DND-41 (cell line): ENCODE results near the gene LRP2BP.

ENCODE experiments used
- ATAC-seq: fragments of 200-7000 bp; cut with Tn5 transposase; 3 replicates; pipeline ENCODE4 v1.9.1; 2021; ENCODE audit warnings: low read depth; ENCODE audit not compliant: insufficient read depth
- DNase-seq: peaks from one replicate; pipeline ENCODE4 v3.0.0-alpha.2; 2020
- H2AFZ ChIP-seq: 2 replicates; pipeline ENCODE4 v1.6.0; 2012; ENCODE audit warnings: low read depth, low read length
- H3K27ac ChIP-seq: 2 replicates; pipeline ENCODE4 v1.5.1; 2012; ENCODE audit warnings: low read length, inconsistent platforms
- H3K27me3 ChIP-seq: fragments of 200-600 bp; sonication (generic); 2 replicates; pipeline ENCODE4 v1.6.0; 2012; ENCODE audit warnings: low read length, mild to moderate bottlenecking, inconsistent platforms; ENCODE audit not compliant: insufficient read depth, poor library complexity
- H3K36me3 ChIP-seq: 2 replicates; pipeline ENCODE4 v1.5.1; 2012; ENCODE audit warnings: low read length, inconsistent platforms; ENCODE audit not compliant: insufficient read depth
- H3K4me1 ChIP-seq: 2 replicates; pipeline ENCODE4 v1.5.1; 2012; ENCODE audit warnings: mild to moderate bottlenecking, low read length; ENCODE audit not compliant: insufficient read depth
- H3K4me2 ChIP-seq: 2 replicates; pipeline ENCODE4 v1.6.0; 2012; ENCODE audit warnings: mild to moderate bottlenecking, moderate library complexity, low read length, inconsistent platforms; ENCODE audit not compliant: insufficient read depth
- H3K4me3 ChIP-seq, 2 experiments: fragments of 200-600 bp in 1 of 2; shearing (Covaris generic) in 1 of 2; 2 replicates each; pipeline ENCODE4 v1.5.1; 2012 to 2016; ENCODE audit warnings: inconsistent platforms in 2 of 2, low read length in 2 of 2, mild to moderate bottlenecking in 2 of 2, low read depth in 1 of 2, moderate library complexity in 1 of 2
- H3K79me2 ChIP-seq: 2 replicates; pipeline ENCODE4 v1.6.0; 2012; ENCODE audit warnings: low read length, inconsistent platforms; ENCODE audit not compliant: insufficient read depth
- H3K9ac ChIP-seq: 2 replicates; pipeline ENCODE4 v1.6.0; 2012; ENCODE audit warnings: low read depth, mild to moderate bottlenecking, inconsistent platforms, low read length, moderate library complexity
- H3K9me3 ChIP-seq: 2 replicates; pipeline ENCODE4 v1.5.1; 2012; ENCODE audit warnings: low read length, moderate library complexity, mild to moderate bottlenecking, inconsistent platforms; ENCODE audit not compliant: insufficient read depth, severe bottlenecking
- H4K20me1 ChIP-seq: 2 replicates; pipeline ENCODE4 v1.6.0; 2012; ENCODE audit warnings: low read length; ENCODE audit not compliant: insufficient read depth
- EZH2 ChIP-seq: IDR thresholded peaks from 3 replicates; pipeline ENCODE4 v1.6.1; 2012; ENCODE audit warnings: borderline replicate concordance, low read depth, mild to moderate bottlenecking, moderate library complexity, low read length, inconsistent platforms; ENCODE audit not compliant: severe bottlenecking
- TF ChIP-seq, protein P1 (sequence below): IDR thresholded peaks from 2 replicates; pipeline ENCODE4 v1.5.1; 2012; ENCODE audit warnings: borderline replicate concordance, low read length, moderate library complexity, mild to moderate bottlenecking; ENCODE audit not compliant: poor library complexity, severe bottlenecking; ENCODE audit errors: extremely low read depth

Gene LRP2BP

DNA sequence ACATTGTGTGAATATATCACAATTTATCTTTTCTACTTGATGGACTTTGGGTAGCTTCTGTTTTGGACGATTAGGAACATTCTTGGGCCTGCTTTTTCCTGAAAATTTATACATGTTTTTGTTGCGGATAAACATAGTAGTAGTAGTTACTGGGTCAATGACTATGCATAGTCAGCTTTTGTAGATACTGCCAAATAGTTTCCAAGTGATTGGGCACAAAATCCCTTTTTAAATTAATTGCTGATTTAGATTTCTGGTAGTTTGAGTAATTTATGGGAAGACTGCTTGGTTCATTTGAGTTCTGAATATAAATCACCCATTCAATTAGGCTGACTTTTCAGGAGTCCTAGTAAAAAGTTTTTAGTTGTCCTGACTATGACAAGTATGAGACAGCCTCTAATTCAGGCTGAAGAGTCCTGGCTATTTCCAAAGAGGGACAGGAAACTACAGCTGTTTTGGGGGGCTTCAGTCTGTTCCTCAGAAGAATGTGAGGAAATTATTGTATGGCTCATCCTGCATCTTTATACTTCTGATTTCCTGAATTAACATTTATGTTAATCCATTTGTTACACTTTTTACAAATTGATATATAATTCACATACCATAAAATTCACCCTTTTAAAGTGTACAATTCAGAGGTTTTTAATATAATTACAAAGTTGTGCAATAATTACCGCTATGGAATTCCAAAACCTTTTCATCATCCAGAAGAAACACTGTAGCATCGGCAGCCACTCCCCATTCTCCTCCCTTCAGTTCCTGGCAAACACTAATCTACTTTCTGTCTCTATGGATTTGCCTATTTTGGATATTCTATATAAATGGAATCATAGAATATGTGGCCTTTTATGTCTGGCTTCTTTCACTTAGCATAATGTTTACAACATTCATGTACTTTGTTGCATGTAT is 14.2 kb downstream of the LRP2BP start:
- DNase-seq: no peak
- H3K27me3 ChIP-seq: peaks cover 3% of the 10 kb centered on the region
- no peak overlapping the region for H3K4me3 ChIP-seq
- no peaks in the 10 kb centered on the region for H4K20me1 ChIP-seq
- no peaks in the 10 kb centered on the region for H3K79me2 ChIP-seq
- no peaks in the 10 kb centered on the region for H3K9me3 ChIP-seq
- H3K36me3 ChIP-seq: no peaks in the 10 kb centered on the region
- no peak overlapping the region for H2AFZ ChIP-seq
- H3K4me1 ChIP-seq: no peaks in the 10 kb centered on the region
- ATAC-seq: no peak
- H3K4me2 ChIP-seq: no peak overlapping the region
- no peak overlapping the region for H3K9ac ChIP-seq
- TF ChIP-seq, protein P1, sequence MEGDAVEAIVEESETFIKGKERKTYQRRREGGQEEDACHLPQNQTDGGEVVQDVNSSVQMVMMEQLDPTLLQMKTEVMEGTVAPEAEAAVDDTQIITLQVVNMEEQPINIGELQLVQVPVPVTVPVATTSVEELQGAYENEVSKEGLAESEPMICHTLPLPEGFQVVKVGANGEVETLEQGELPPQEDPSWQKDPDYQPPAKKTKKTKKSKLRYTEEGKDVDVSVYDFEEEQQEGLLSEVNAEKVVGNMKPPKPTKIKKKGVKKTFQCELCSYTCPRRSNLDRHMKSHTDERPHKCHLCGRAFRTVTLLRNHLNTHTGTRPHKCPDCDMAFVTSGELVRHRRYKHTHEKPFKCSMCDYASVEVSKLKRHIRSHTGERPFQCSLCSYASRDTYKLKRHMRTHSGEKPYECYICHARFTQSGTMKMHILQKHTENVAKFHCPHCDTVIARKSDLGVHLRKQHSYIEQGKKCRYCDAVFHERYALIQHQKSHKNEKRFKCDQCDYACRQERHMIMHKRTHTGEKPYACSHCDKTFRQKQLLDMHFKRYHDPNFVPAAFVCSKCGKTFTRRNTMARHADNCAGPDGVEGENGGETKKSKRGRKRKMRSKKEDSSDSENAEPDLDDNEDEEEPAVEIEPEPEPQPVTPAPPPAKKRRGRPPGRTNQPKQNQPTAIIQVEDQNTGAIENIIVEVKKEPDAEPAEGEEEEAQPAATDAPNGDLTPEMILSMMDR: no peak
- no peak for TF ChIP-seq EZH2
- no peak overlapping the region for H3K27ac ChIP-seq

DNA sequence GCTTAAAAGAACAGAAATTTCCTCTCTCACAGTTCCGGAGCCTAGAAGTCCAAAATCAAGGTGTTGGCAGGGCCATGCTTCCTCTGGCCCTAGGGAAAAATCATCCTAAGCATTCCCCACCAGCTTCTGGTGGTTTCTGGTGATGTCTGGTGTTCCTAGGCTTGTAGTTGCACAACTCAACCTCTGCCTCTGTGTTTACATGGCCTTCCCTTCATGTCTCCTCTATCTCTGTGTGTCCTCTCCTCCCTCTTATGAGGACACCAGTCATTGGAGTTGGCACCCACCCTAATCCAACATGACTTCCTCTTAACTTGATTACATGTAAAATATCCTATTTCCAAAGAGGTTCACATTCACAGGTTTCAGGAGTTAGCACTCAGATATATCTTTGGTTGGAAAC is 15.4 kb downstream of the LRP2BP start:
- no peak for ATAC-seq
- H3K4me1 ChIP-seq: no peaks in the 10 kb centered on the region
- DNase-seq: no peak

DNA sequence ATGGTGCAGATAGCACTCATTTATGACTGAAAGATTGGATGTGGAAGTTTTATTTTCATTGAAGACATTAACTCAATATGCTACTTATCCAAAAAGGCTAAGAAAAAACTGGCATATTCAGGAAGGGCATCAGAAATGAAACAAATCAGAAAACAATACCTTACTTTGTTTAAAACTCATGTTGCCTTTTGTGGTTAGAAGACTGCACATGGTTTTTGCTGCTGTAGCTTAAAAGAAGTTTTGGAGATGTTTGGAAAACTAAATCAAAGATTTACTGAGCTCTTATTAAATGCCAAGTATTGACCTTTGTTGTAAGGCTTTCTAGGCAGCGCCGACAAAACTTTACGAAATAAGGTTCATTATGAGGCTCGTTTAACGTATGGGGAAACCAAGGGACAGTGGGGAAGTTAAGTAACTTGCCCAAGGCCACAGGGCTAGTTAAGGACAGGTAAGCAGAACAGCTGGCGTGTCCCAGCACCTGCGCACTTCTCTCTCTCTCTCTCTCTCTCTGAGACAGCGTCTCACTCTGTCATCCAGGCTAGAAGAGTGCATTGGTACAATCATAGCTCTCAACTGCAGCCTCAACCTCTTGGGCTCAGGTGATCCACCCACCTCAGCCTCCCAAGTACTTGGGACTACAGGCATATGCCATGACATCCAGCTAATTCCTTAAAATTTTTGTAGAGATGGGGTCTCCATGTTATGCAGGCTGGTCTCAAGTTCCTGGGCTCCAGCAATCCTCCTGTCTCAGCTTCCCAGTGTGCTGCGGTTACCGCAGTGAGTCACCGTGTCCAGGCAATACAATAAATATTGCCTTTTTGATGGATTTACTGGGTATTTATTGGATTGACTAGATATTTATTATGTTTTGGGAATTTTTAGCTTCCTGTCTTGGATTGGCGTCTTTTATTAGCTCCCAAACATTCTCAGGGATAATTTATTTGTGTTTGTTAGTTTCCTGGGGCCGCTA is 16.1 kb downstream of the LRP2BP start:
- Histone ChIP-seq H4K20me1 (no peaks in the 10 kb centered on the region), H3K9ac (no peak overlapping the region), H3K4me1 (no peaks in the 10 kb centered on the region), H3K79me2 (no peaks in the 10 kb centered on the region), H3K4me2 (no peak overlapping the region), H3K36me3 (no peaks in the 10 kb centered on the region), H3K27ac (no peak overlapping the region), H3K27me3 (peaks cover 3% of the 10 kb centered on the region), H2AFZ (no peak overlapping the region), H3K4me3 (no peak overlapping the region), H3K9me3 (no peaks in the 10 kb centered on the region)
- ATAC-seq: no peak
- TF ChIP-seq, protein P1: no peak
- no peak for TF ChIP-seq EZH2
- no peak for DNase-seq

More for the DNA sequence above, 15.4 kb downstream of the LRP2BP start:
- Histone ChIP-seq H3K79me2 (no peaks in the 10 kb centered on the region), H3K9ac (no peak overlapping the region), H4K20me1 (no peaks in the 10 kb centered on the region), H2AFZ (no peak overlapping the region), H3K27ac (no peak overlapping the region), H3K4me3 (no peak overlapping the region), H3K4me2 (no peak overlapping the region), H3K9me3 (no peaks in the 10 kb centered on the region), H3K27me3 (peaks cover 3% of the 10 kb centered on the region), H3K36me3 (no peaks in the 10 kb centered on the region)
- TF ChIP-seq, protein P1: no peak
- no peak for TF ChIP-seq EZH2
